Panc1 (cell line): Measurements from ENCODE around the gene ZG16B. TPM values are rescaled to one million over a fixed set of nuclear protein-coding genes. Genes with fewer than 3 reads are reported as not detected.
A peak's percentile ranks its signal among the peaks of the same experiment; 100 is the strongest.

Experiments
- ATAC-seq: fragments of 200-7000 bp; cut with Tn5 transposase; 2 replicates; pipeline ENCODE4 v1.9.1; 2020; ENCODE audit warnings: mild to moderate bottlenecking, moderate library complexity
- BruUV-seq: library from RNA; stranded (reverse); fragments of 400-500 nt; replicated peaks from 2 replicates; lab custom pipeline; 2021; lab: Mats Ljungman, UMichigan
- CTCF ChIA-PET: fragments of 300-600 bp; sonication (Branson Sonifier 250); formaldehyde crosslinking; loops from one replicate; lab custom pipeline; 2022; ENCODE audit warnings: antibody characterized with exemption; lab: Charles Lee
- POLR2A ChIA-PET: fragments of 300-600 bp; sonication (Branson Sonifier 250); formaldehyde crosslinking; loops from one replicate; lab custom pipeline; 2022; ENCODE audit warnings: antibody characterized with exemption; lab: Charles Lee
- DNase-seq: peaks from one replicate; pipeline ENCODE4 v3.0.0-alpha.2; 2010; ENCODE audit warnings: low read depth, low spot score
- H3K27ac ChIP-seq: 2 replicates; pipeline ENCODE4 v1.5.1; 2011; ENCODE audit warnings: mild to moderate bottlenecking, low read length, inconsistent platforms
- H3K27me3 ChIP-seq: fragments of 200-500 bp; sonication (Bioruptor generic); 2 replicates; pipeline ENCODE4 v1.6.0; 2014; ENCODE audit warnings: low read length, inconsistent platforms; ENCODE audit not compliant: control insufficient read depth, insufficient read depth
- H3K36me3 ChIP-seq: fragments of 200-500 bp; sonication (Bioruptor generic); 2 replicates; pipeline ENCODE4 v1.5.1; 2014; ENCODE audit warnings: inconsistent platforms, mild to moderate bottlenecking, low read length, moderate library complexity; ENCODE audit not compliant: control insufficient read depth, insufficient read depth
- H3K4me1 ChIP-seq: 2 replicates; pipeline ENCODE4 v1.5.1; 2011; ENCODE audit warnings: inconsistent platforms, mild to moderate bottlenecking, low read length, moderate library complexity; ENCODE audit not compliant: control insufficient read depth, insufficient read depth
- H3K4me3 ChIP-seq, 2 experiments: 2 replicates each; pipeline ENCODE4 v1.5.1; 2011 to 2012; ENCODE audit warnings: low read depth in 2 of 2, low read length in 2 of 2, mild to moderate bottlenecking in 2 of 2, inconsistent platforms in 1 of 2, moderate library complexity in 1 of 2
- H3K9me3 ChIP-seq: fragments of 200-500 bp; sonication (Bioruptor generic); 2 replicates; pipeline ENCODE4 v1.5.1; 2014; ENCODE audit warnings: low read depth, mild to moderate bottlenecking, inconsistent platforms, low read length, moderate library complexity; ENCODE audit not compliant: control insufficient read depth, insufficient read depth
- CTCF ChIP-seq: fragments of 450-650 bp; IDR thresholded peaks from 2 replicates; pipeline ENCODE4 v1.5.1; 2017; ENCODE audit warnings: mild to moderate bottlenecking
- POLR2AphosphoS5 ChIP-seq: IDR thresholded peaks from 2 replicates; pipeline ENCODE4 v1.6.1; 2012; ENCODE audit warnings: mild to moderate bottlenecking, low read depth, low read length, moderate library complexity
- SIN3A ChIP-seq: IDR thresholded peaks from 2 replicates; pipeline ENCODE4 v1.6.1; 2012; ENCODE audit warnings: low read depth, mild to moderate bottlenecking, low read length, moderate library complexity, borderline replicate concordance; ENCODE audit not compliant: insufficient read depth
- TCF7L2 ChIP-seq: IDR thresholded peaks from 2 replicates; pipeline ENCODE4 v1.6.1; 2011; ENCODE audit warnings: mild to moderate bottlenecking, low read depth, low read length, inconsistent platforms
- in situ Hi-C: cut with HindIII; loops from 2 replicates; pipeline ENCODE4 v1.10.0; 2016; ENCODE audit warnings: low sequenced_read_pairs, low pct_unique_long_range_greater_than_20kb
- intact Hi-C: fragments of 100-400 bp; cut with micrococcal nuclease; formaldehyde crosslinking; loops from one replicate; pipeline ENCODE4 v1.10.0; 2022; ENCODE audit not compliant: unreplicated experiment
- total RNA-seq: library from RNA; stranded (reverse); gene quantifications from one replicate; pipeline ENCODE4 v1.2.1, GENCODE V29; 2021; ENCODE audit not compliant: unreplicated experiment
- TF ChIP-seq, protein P1 (sequence below), 2 experiments: IDR thresholded peaks; 2 replicates each; pipeline ENCODE4 v1.6.1; 2011 to 2012; ENCODE audit warnings: low read depth in 2 of 2, control low read depth in 1 of 2, low read length in 1 of 2, mild to moderate bottlenecking in 1 of 2, moderate library complexity in 1 of 2; ENCODE audit not compliant: insufficient read depth in 1 of 2

Gene ZG16B
- total RNA-seq, 1 experiment from 2014 or later = 9.1 TPM

DNA sequence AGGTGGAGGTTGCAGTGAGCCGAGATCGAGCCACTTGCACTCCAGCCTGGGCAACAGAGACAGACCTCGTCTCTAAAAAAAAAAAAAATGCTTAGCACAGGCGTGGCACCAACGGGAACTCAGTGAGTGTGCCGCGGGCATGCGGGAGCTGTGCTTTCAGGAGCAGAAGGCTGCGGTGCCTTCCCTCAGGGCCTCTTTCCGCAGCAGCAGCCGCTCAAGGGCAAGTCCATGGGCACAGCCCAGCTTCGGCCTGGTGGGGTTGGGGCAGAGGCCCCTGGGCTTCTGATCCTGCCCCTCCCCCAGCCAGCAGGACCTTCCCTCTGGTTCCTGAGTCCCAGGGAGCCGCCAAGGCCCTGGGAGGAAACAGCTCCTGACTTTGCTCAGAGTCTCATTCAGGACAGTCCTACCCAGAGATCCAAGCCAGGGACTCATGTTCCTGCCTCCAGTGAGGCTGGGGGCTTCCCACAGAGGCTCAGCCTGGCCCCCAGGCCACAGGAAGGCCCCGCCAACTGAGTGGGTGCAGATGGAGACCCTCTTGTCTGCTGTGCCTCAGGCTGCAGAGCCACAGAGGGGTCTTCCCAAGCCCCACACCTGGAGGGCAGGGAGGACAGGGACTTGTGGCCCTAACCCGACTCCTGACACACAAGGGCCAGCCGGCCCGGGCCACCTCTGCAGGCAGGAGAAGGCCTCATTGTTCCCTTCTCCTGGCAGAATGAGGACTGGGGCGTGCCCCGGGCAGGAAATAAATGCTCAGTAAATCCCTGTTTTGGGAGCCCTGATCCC is 3.3 kb upstream of the ZG16B start:
- POLR2A ChIA-PET = no interaction called here
- TF ChIP-seq POLR2AphosphoS5 (no peak), CTCF (no peak), SIN3A (no peak), TCF7L2 (no peak)
- TF ChIP-seq, protein P1, sequence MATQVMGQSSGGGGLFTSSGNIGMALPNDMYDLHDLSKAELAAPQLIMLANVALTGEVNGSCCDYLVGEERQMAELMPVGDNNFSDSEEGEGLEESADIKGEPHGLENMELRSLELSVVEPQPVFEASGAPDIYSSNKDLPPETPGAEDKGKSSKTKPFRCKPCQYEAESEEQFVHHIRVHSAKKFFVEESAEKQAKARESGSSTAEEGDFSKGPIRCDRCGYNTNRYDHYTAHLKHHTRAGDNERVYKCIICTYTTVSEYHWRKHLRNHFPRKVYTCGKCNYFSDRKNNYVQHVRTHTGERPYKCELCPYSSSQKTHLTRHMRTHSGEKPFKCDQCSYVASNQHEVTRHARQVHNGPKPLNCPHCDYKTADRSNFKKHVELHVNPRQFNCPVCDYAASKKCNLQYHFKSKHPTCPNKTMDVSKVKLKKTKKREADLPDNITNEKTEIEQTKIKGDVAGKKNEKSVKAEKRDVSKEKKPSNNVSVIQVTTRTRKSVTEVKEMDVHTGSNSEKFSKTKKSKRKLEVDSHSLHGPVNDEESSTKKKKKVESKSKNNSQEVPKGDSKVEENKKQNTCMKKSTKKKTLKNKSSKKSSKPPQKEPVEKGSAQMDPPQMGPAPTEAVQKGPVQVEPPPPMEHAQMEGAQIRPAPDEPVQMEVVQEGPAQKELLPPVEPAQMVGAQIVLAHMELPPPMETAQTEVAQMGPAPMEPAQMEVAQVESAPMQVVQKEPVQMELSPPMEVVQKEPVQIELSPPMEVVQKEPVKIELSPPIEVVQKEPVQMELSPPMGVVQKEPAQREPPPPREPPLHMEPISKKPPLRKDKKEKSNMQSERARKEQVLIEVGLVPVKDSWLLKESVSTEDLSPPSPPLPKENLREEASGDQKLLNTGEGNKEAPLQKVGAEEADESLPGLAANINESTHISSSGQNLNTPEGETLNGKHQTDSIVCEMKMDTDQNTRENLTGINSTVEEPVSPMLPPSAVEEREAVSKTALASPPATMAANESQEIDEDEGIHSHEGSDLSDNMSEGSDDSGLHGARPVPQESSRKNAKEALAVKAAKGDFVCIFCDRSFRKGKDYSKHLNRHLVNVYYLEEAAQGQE (IDR thresholded peaks at IDR 0.05; ENCODE audit: insufficient read depth in 1 of 2, low read depth in 2 of 2, low read length in 1 of 2) = no peak
- Histone ChIP-seq H3K4me1 (peaks cover 32% of the 10 kb centered on the region), H3K36me3 (no peaks in the 10 kb centered on the region), H3K9me3 (no peaks in the 10 kb centered on the region), H3K27ac (peak overlapping the region; percentile 25), H3K4me3 (no peak overlapping the region), H3K27me3 (no peaks in the 10 kb centered on the region)
- intact Hi-C loops (no loop called here), in situ Hi-C loops (no loop called here)
- ATAC-seq = 0 out of 2 replicates have a peak, but pooled peaks have one; percentile 6
- DNase-seq = no peak
- no TSS peak for BruUV-seq
- CTCF ChIA-PET = no interaction called here

- no TSS peak for BruUV-seq
- H3K27ac ChIP-seq = peak overlapping the region; percentile 25; the same call in 1 of the 2 replicates
- no peak for DNase-seq
- no peaks in the 10 kb centered on the region for H3K36me3 ChIP-seq
- no peak overlapping the region for H3K4me3 ChIP-seq
- ChIA-PET POLR2A (no interaction called here), CTCF (no interaction called here)
- no peaks in the 10 kb centered on the region for H3K27me3 ChIP-seq
- H3K9me3 ChIP-seq = no peaks in the 10 kb centered on the region
- in situ Hi-C loops (no loop called here), intact Hi-C loops (no loop called here)
- peaks cover 30% of the 10 kb centered on the region for H3K4me1 ChIP-seq
- TF ChIP-seq TCF7L2 (no peak), SIN3A (no peak), POLR2AphosphoS5 (no peak), CTCF (no peak)
- TF ChIP-seq, protein P1 (IDR thresholded peaks at IDR 0.05; ENCODE audit: insufficient read depth in 1 of 2, low read depth in 2 of 2, low read length in 1 of 2) = no peak
- no peak for ATAC-seq
Measured at GRCh38 chr16:2827374-2827791, 2.7 kb upstream of the ZG16B start.
